ENCODE results near the gene RBMS3. TPM values are rescaled to one million over a fixed set of nuclear protein-coding genes. Genes with fewer than 3 reads are reported as not detected.

RBMS3 gene
- total and polyA plus RNA-seq, 2 of the 8 experiments (the other 6 are each of a cell fraction or from before 2014, with no cell fraction given) = 3.7 to 6.9 TPM

GRCh38 chr3:29635888-29636287 is 355.0 kb downstream of the RBMS3 start:
- Histone ChIP-seq H2BK15ac (ENCODE audit: low read length) (no peak overlapping the region), H4K91ac (replicated peaks; ENCODE audit: insufficient read length, low read length) (no peak overlapping the region), H3K4ac (replicated peaks; ENCODE audit: insufficient read length, low read depth, low read length) (no peak overlapping the region), H3K27me3 (replicated peaks in 1 of 4; ENCODE audit: control insufficient read depth in 3 of 4, extremely low read depth in 1 of 4, insufficient read depth in 3 of 4, low read length in 3 of 4) (no peaks in the 10 kb centered on the region), H3K36me3 (ENCODE audit: control insufficient read depth in 2 of 4, insufficient read depth in 4 of 4, low read length in 3 of 4) (no peaks in the 10 kb centered on the region; a peak in 1 of 8 replicates), H3K79me2 (ENCODE audit: control insufficient read depth in 1 of 2, insufficient read depth in 2 of 2, low read length in 2 of 2) (no peaks in the 10 kb centered on the region), H2BK120ac (replicated peaks; ENCODE audit: low read depth, low read length) (no peak overlapping the region), H3K27ac (ENCODE audit: low read depth, low read length) (no peak overlapping the region), H3K18ac (ENCODE audit: extremely low read depth, low read length) (no peak overlapping the region), H3K4me1 (replicated peaks in 1 of 4; ENCODE audit: control insufficient read depth in 3 of 4, insufficient read depth in 4 of 4, low read length in 3 of 4) (peaks cover 0 to 14% (median under 1%) of the 10 kb centered on the region in 4 experiments; a peak in 3 of 7 replicates), H2BK5ac (ENCODE audit: low read depth, low read length) (no peak overlapping the region), H2AFZ (ENCODE audit: low read length) (no peak overlapping the region), H4K20me1 (replicated peaks in 1 of 2; ENCODE audit: control insufficient read depth in 1 of 2, insufficient read depth in 2 of 2, low read length in 2 of 2) (no peaks in the 10 kb centered on the region), H3K23ac (ENCODE audit: insufficient read length) (no peak overlapping the region), H3K56ac (replicated peaks; ENCODE audit: insufficient read length, low read depth, low read length) (no peak overlapping the region), H3K14ac (ENCODE audit: insufficient read length) (no peak overlapping the region), H3K4me2 (ENCODE audit: insufficient read depth in 1 of 2, low read depth in 2 of 2, low read length in 2 of 2) (no peak overlapping the region), H3K23me2 (ENCODE audit: low read depth, low read length) (no peaks in the 10 kb centered on the region; the same call in 1 of the 2 replicates), H3K9me3 (ENCODE audit: insufficient read depth in 2 of 2, low read depth in 1 of 2, low read length in 1 of 2) (peaks cover 0 to 7% of the 10 kb centered on the region in 2 experiments; a peak in 1 of 4 replicates), H3K79me1 (ENCODE audit: low read depth, low read length) (no peaks in the 10 kb centered on the region), H4K8ac (ENCODE audit: extremely low read depth, insufficient read depth, low read length) (no peak overlapping the region), H3K9ac (replicated peaks in 1 of 4; ENCODE audit: extremely low read depth in 1 of 4, low read depth in 3 of 4, low read length in 3 of 4) (no peak overlapping the region), H4K5ac (ENCODE audit: insufficient read length, low read depth, low read length) (no peak overlapping the region), H3K4me3 (ENCODE audit: extremely low read depth in 1 of 4, insufficient read depth in 2 of 4, low read depth in 3 of 4, low read length in 4 of 4) (no peak overlapping the region), H2AK5ac (ENCODE audit: low read depth, low read length) (no peak overlapping the region), H2BK12ac (ENCODE audit: low read depth, low read length) (no peak overlapping the region), H2BK20ac (ENCODE audit: low read length) (no peak overlapping the region)
- ChIA-PET CTCF (ENCODE audit: partially characterized antibody) (no interaction called here), POLR2A (ENCODE audit: partially characterized antibody) (no interaction called here)
- FAIRE-seq (no peak), DNase-seq (ENCODE audit: low read depth in 1 of 2, low spot score in 2 of 2) (no peak)
- WGBS, 2 experiments (ENCODE audit: extremely low coverage in 1 of 2, insufficient coverage in 1 of 2, insufficient read length in 1 of 2, insufficient replicate concordance in 2 of 2, low coverage in 1 of 2, low lambda C conversion rate in 2 of 2, missing lambda C conversion rate in 1 of 2) = 85% methylated on average over 1 of the region's 1 CpG; no CpG with 5 or more reads in 1 of the 2 experiments
- no peak for TF ChIP-seq MAFK (IDR thresholded peaks at IDR 0.05; ENCODE audit: low read depth, low read length)
- no peak for TF ChIP-seq FOSL1 (IDR thresholded peaks at IDR 0.05; ENCODE audit: insufficient read depth, low read depth, low read length)
- TF ChIP-seq SP2 (IDR thresholded peaks at IDR 0.05; ENCODE audit: low read length) = no peak
- TF ChIP-seq GTF2F1 (IDR thresholded peaks at IDR 0.05; ENCODE audit: borderline replicate concordance, low read depth, low read length) = no peak
- TF ChIP-seq BACH1 (IDR thresholded peaks at IDR 0.05; ENCODE audit: low read length) = no peak
- TF ChIP-seq YY1 (IDR thresholded peaks at IDR 0.05; ENCODE audit: low read depth, low read length) = no peak
- TF ChIP-seq SIRT6 (IDR thresholded peaks at IDR 0.05; ENCODE audit: low read length) = no peak
- TF ChIP-seq SRF (IDR thresholded peaks at IDR 0.05; ENCODE audit: low read depth, low read length) = no peak
- no peak for TF ChIP-seq KDM4A (IDR thresholded peaks at IDR 0.05; ENCODE audit: low read depth, low read length, severe bottlenecking)
- TF ChIP-seq NANOG (IDR thresholded peaks at IDR 0.05; ENCODE audit: insufficient read depth, low read depth, low read length, poor library complexity, severe bottlenecking) = no peak
- TF ChIP-seq, protein P1, sequence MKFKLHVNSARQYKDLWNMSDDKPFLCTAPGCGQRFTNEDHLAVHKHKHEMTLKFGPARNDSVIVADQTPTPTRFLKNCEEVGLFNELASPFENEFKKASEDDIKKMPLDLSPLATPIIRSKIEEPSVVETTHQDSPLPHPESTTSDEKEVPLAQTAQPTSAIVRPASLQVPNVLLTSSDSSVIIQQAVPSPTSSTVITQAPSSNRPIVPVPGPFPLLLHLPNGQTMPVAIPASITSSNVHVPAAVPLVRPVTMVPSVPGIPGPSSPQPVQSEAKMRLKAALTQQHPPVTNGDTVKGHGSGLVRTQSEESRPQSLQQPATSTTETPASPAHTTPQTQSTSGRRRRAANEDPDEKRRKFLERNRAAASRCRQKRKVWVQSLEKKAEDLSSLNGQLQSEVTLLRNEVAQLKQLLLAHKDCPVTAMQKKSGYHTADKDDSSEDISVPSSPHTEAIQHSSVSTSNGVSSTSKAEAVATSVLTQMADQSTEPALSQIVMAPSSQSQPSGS (IDR thresholded peaks at IDR 0.05; ENCODE audit: low read length) = no peak
- TF ChIP-seq TAF7 (optimal IDR thresholded peaks at IDR 0.05; ENCODE audit: borderline replicate concordance, low read depth, low read length) = no peak
